Superior temporal gyrus (tissue), 1 donor: ENCODE measurements around the gene USP46.
A peak's percentile ranks its signal among the peaks of the same experiment; 100 is the strongest.

Experiments
- DNase-seq: peaks from one replicate; pipeline ENCODE4 v3.0.0-alpha.2; 2016; ENCODE audit errors: extremely low spot score

USP46 gene

DNA sequence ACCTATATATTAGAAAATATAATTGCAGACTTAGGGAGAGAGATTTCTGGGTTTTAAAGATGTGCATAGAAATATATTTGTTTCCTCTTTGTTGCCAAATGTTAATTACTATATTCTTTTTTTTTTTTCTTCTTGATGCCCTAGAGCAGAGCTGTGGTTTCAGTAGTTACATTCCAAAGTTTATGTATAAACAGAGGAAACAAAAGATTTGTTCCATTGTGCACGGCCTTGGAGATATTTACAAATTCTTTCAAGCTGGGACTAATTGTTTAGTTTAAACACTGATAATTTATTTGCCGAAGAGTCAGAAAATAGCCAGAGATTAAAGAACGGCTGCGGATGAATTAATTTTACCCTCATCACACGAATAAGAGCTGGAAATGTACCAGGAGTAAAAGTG, 85.1 kb downstream of the USP46 start:
- no peak for DNase-seq

- no peak for DNase-seq
Measured at GRCh38 chr4:52573551-52573950, 85.5 kb downstream of the USP46 start.

GRCh38 chr4:52572936-52573485, 86.1 kb downstream of the USP46 start:
- no peak for DNase-seq

DNA sequence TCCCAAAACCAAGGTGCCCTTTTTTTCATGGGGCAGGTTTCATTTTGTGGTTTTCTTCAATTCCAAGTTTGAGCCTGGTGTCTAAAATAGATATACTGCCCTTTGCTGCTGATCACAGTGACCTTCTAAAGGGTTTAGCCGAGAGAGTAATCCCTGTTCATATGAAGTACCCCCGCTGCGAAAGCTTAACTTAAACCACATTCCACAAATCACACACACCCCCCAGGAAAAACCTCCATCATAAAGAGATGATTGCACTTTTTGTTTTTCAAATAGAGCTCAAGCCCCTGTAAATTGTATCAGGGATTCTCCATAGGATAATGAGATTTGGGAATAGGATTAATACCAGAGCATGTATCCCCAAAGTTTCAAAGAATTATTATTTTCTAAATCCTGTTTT, 90.8 kb downstream of the USP46 start:
- no peak for DNase-seq

DNA sequence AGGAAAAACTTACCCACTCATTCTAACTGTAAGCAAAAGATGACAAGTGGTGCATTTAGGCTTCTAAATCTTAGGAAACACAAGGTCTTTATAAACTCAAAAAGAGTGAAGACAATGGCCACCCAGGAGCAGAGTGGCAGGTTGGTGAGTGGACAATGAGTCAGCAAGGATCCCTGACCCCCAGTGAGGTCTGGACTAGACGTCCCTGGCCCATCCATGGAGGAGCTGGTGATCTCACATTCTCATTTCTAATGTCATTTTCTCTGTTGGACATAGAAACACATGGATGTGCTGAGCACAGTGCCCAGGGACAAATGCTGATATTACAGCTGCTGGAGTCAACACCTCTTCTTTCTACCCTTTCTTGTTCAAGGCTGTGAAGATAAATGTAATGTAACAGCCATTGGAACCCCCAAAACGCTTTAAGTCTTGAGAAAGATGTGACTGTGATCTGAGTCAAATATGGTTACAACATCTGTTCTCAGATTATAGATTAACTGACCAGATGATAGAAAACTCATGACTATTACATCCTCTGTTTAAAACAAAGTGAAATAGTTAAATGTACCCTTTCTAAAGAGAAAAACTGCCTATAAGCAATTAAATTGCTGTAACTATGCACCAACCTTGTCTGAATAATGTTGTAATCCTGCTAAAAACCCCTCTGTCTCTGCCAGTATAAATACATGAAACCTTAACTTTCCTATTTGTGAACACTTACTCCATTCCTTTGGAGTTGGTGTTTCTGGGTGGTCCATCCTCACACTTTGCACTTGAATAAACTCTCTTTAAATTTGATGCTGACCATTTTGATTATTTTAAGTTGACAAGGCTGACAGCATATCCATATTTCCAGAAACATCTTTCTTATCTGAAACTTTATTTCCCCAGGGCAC, 92.7 kb downstream of the USP46 start:
- DNase-seq = no peak

DNA sequence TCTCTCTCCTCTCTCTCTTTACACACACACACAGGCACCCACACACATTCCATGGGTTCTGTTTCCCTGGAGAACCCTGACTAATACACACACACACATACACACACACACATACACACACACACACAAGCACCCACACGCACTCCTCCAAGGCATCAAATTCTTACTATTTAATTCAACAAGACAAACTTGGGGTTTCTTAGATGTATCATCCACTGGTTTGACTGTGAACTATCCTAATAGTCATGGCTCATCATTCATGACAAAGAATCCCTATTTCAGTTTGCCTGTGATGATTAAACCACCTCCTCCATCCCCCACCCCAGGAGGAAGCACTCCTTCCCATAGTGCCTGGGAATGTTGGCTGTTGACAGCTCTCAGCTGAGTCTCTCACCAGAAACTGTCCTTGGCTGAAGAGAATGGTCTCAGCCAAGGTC, 98.2 kb downstream of the USP46 start:
- no peak for DNase-seq

DNA sequence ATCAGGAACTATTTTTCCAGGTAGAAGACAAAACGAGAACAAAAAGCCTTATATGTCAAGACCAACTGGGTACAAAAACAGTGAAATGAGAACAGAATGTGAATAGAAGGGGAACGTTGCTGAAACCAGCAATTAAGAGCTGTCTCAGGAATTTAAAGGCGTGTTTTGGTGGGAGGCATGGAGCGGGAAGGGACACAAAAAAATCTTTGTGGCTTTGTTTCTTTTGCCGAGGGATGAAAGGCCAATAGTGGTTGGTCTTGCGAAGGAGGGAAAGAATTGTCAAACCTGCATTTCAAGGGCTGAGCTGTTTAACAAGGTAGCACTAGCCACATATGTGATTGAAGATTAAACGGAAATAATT, 103.8 kb downstream of the USP46 start:
- DNase-seq = no peak

- DNase-seq = no peak
Measured at GRCh38 chr4:52554612-52555355, 104.3 kb downstream of the USP46 start.

DNA sequence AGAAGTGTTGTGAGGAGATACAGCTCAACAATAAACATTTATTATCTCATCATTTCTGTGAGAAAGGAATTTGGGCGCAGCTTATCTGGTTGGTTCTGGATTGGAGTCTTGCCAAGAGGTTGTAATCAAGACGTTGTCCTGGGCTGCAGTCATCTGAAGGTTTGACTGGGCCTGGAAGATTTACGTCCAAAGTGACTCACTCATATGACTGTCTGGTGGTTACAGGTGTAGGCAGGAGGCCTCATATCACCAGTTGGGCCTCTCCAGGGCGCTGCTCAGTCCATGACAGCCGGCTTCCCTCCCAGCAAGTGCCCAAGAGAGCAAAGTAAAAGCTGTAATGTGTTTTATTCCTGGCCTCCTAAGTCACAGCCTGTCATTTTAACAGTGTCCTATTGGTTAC, 106.3 kb downstream of the USP46 start:
- DNase-seq = no peak

GRCh38 chr4:52551487-52551886, 107.6 kb downstream of the USP46 start:
- no peak for DNase-seq

GRCh38 chr4:52550186-52550585, 108.9 kb downstream of the USP46 start:
- DNase-seq = no peak

DNA sequence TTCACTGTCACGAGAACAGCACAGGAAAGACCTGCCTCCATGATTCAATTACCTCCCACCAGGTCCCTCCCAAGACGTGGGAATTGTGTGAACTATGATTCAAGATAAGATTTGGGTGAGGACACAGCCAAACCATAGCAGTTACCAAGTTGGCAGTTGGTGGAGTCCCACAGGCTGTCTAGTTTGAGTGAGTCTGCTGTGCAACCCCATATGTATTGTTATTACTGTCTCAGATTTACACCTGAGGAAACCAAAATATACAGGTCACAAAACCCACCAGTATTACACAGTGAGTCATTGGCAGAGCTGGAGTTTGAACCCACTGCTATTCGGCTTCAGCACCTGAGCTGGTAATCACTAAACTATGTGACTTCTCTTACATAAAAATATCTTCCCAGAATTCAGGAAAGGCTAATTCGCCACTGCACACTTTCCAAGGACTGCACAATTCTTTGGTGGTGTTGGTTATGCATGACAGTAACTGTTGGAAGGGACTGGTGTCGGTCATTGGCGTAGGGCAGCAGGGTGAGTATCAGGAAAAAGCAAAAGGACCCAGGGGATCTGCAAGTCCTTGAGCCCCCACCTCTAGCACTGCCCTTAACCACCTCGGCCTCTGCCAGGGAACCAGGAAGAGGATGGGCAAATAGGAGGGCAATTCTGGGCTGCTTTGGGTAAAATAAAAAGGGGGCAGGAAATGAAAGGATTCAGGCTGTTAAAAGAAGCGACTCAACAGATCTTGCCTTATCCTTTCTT, 110.1 kb downstream of the USP46 start:
- no peak for DNase-seq

GRCh38 chr4:52546449-52546848, 112.7 kb downstream of the USP46 start:
- DNase-seq = no peak

DNA sequence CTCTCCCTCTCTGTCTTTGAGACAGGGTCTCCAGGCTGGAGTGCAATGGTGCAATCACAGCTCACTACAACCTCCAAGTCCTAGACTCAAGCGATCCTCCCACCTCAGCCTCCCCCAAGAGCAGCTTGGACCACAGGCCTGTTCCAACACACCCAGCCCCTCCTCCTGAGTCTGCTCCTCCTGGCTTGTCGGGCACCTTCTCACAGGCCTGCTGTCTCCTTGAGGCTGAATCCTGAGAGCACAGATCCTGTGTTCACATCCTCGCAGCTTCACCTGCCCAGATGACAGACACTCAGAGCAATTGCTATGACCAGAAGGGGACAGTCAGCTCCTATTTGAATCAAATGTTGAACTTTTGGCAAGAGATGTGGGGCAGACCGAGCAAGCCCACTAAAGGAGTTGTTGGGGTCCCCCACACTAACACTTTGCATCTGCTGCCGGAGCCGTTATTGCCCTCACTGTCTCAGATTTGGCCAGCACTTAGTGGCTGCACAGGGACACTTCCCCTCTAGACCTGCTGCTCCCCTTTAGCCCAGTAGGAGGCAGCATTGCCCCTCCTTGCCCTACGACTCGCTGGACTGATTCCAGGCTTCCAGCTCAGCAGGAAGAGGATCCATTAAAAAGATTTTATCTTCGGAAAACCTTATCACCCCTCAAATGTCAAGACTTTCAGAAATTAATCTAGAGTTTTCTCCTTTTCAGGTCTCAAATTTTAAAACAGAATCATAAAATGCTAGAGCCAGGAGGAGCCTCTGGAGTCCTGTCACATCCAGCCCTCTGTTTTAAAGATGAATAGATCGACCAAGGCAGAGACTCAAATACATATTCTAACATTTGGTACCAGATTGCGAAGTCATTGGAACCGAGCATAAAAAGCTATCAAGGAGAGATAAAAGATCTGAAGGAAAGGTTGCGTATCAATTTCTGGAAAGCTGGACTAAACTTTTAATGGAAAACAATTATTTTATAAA, 113.7 kb downstream of the USP46 start:
- DNase-seq = peak; percentile 80
